Measurements from ENCODE around the gene PLPP1.

The PLPP1 gene

GRCh38 chr5:55576661-55577060 is 41.9 kb upstream of the PLPP1 start:
- no peaks in the 10 kb centered on the region for H3F3A ChIP-seq (ENCODE audit: insufficient read depth, low read length)
- TF ChIP-seq EZH2phosphoT487 (IDR thresholded peaks at IDR 0.05; ENCODE audit: low read length), result no peak
- no peak for TF ChIP-seq EZH2 (optimal IDR thresholded peaks at IDR 0.05; ENCODE audit: low read depth, low read length)
- TF ChIP-seq CTCF (IDR thresholded peaks at IDR 0.05; ENCODE audit: low read length), result no peak
- no peaks in the 10 kb centered on the region for H3K27me3 ChIP-seq (replicated peaks; ENCODE audit: insufficient read depth, low read length)
- no peaks in the 10 kb centered on the region for H4K20me1 ChIP-seq (ENCODE audit: insufficient read depth, low read length)
- H3K9me3 ChIP-seq (replicated peaks; ENCODE audit: insufficient read depth, low read length), result no peaks in the 10 kb centered on the region
- no peak overlapping the region for H3K4me3 ChIP-seq (ENCODE audit: low read length)
- no peak overlapping the region for H3K4me2 ChIP-seq (ENCODE audit: low read depth, low read length)
- H3K4me1 ChIP-seq (ENCODE audit: low read length), result no peaks in the 10 kb centered on the region
- DNase-seq, result no peak
- no peak overlapping the region for H3K9ac ChIP-seq (ENCODE audit: low read length)
- no peaks in the 10 kb centered on the region for H3K9me2 ChIP-seq (replicated peaks; ENCODE audit: insufficient read depth, low read length)
- H3K36me3 ChIP-seq (replicated peaks; ENCODE audit: insufficient read depth, low read length), result no peaks in the 10 kb centered on the region
- no peaks in the 10 kb centered on the region for H3K79me2 ChIP-seq (ENCODE audit: low read length)
- H2AFZ ChIP-seq (ENCODE audit: low read length), result no peak overlapping the region
- no peak overlapping the region for H3K27ac ChIP-seq (ENCODE audit: low read length)

GRCh38 chr5:55575815-55576583 is 41.2 kb upstream of the PLPP1 start:
- Histone ChIP-seq H3K9me2 (replicated peaks; ENCODE audit: insufficient read depth, low read length) (no peaks in the 10 kb centered on the region), H3K4me3 (ENCODE audit: low read length) (no peak overlapping the region), H3K9me3 (replicated peaks; ENCODE audit: insufficient read depth, low read length) (no peaks in the 10 kb centered on the region), H3K4me1 (ENCODE audit: low read length) (no peaks in the 10 kb centered on the region), H3F3A (ENCODE audit: insufficient read depth, low read length) (no peaks in the 10 kb centered on the region), H2AFZ (ENCODE audit: low read length) (no peak overlapping the region), H4K20me1 (ENCODE audit: insufficient read depth, low read length) (no peaks in the 10 kb centered on the region), H3K9ac (ENCODE audit: low read length) (no peak overlapping the region), H3K4me2 (ENCODE audit: low read depth, low read length) (no peak overlapping the region), H3K79me2 (ENCODE audit: low read length) (no peaks in the 10 kb centered on the region), H3K27ac (ENCODE audit: low read length) (no peak overlapping the region), H3K27me3 (replicated peaks; ENCODE audit: insufficient read depth, low read length) (no peaks in the 10 kb centered on the region), H3K36me3 (replicated peaks; ENCODE audit: insufficient read depth, low read length) (no peaks in the 10 kb centered on the region)
- DNase-seq, result peak; percentile 24
- TF ChIP-seq EZH2phosphoT487 (IDR thresholded peaks at IDR 0.05; ENCODE audit: low read length) (no peak), EZH2 (optimal IDR thresholded peaks at IDR 0.05; ENCODE audit: low read depth, low read length) (no peak), CTCF (IDR thresholded peaks at IDR 0.05; ENCODE audit: low read length) (no peak)

DNA sequence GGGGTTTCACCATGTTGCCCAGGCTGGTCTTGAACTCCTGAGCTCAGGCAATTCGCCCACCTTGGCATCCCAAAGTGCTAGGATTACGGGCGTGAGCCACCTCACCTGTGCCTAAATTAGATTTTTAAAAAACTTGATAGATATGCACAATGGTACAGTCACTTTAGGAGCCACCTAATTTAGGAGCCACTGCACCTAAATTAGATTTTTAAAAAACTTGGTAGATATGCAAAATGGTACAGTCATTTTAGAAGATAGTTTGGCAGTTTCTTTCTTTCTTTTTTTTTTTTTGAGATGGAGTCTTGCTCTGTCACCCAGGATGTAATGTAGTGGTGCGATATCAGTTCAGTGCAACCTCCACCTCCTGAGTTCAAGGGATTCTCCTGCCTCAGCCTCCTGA is 37.8 kb upstream of the PLPP1 start:
- Histone ChIP-seq H3K4me2 (ENCODE audit: low read depth, low read length) (no peak overlapping the region), H3K9me2 (replicated peaks; ENCODE audit: insufficient read depth, low read length) (no peaks in the 10 kb centered on the region), H3F3A (ENCODE audit: insufficient read depth, low read length) (no peaks in the 10 kb centered on the region), H3K27ac (ENCODE audit: low read length) (no peak overlapping the region), H3K9ac (ENCODE audit: low read length) (no peak overlapping the region), H3K4me1 (ENCODE audit: low read length) (no peaks in the 10 kb centered on the region), H3K9me3 (replicated peaks; ENCODE audit: insufficient read depth, low read length) (no peaks in the 10 kb centered on the region), H2AFZ (ENCODE audit: low read length) (no peak overlapping the region), H3K4me3 (ENCODE audit: low read length) (no peak overlapping the region), H3K27me3 (replicated peaks; ENCODE audit: insufficient read depth, low read length) (no peaks in the 10 kb centered on the region), H3K79me2 (ENCODE audit: low read length) (no peaks in the 10 kb centered on the region), H4K20me1 (ENCODE audit: insufficient read depth, low read length) (no peaks in the 10 kb centered on the region), H3K36me3 (replicated peaks; ENCODE audit: insufficient read depth, low read length) (no peaks in the 10 kb centered on the region)
- TF ChIP-seq EZH2phosphoT487 (IDR thresholded peaks at IDR 0.05; ENCODE audit: low read length) (no peak), EZH2 (optimal IDR thresholded peaks at IDR 0.05; ENCODE audit: low read depth, low read length) (no peak), CTCF (IDR thresholded peaks at IDR 0.05; ENCODE audit: low read length) (no peak)
- DNase-seq, result no peak
